Islet precursor cell (in vitro differentiated cells): Measurements from ENCODE around the gene SLIT3.

ENCODE experiments used
- DNase-seq: peaks from one replicate; pipeline ENCODE4 v3.0.0-alpha.2; 2018

Gene SLIT3

GRCh38 chr5:169260896-169261569, 39.9 kb downstream of the SLIT3 start:
- DNase-seq = no peak

GRCh38 chr5:169258372-169259000, 42.5 kb downstream of the SLIT3 start:
- no peak for DNase-seq

- no peak for DNase-seq
Measured at GRCh38 chr5:169256191-169256590, 44.7 kb downstream of the SLIT3 start.

- DNase-seq = no peak
Measured at GRCh38 chr5:169253071-169253470, 47.9 kb downstream of the SLIT3 start.

GRCh38 chr5:169251333-169252084, 49.4 kb downstream of the SLIT3 start:
- DNase-seq = peak; percentile 55

- DNase-seq = no peak
Measured at GRCh38 chr5:169250887-169251286, 50.1 kb downstream of the SLIT3 start.

- DNase-seq = no peak
Measured at GRCh38 chr5:169248996-169249395, 51.9 kb downstream of the SLIT3 start.

GRCh38 chr5:169248550-169248949, 52.4 kb downstream of the SLIT3 start:
- DNase-seq = no peak

- DNase-seq = no peak
Measured at GRCh38 chr5:169244812-169245211, 56.1 kb downstream of the SLIT3 start.

GRCh38 chr5:169243651-169244422, 57.1 kb downstream of the SLIT3 start:
- DNase-seq = no peak

- DNase-seq = no peak
Measured at GRCh38 chr5:169242849-169243186, 58.1 kb downstream of the SLIT3 start.

- no peak for DNase-seq
Measured at GRCh38 chr5:169242175-169242848, 58.6 kb downstream of the SLIT3 start.

GRCh38 chr5:169229342-169229892, 71.5 kb downstream of the SLIT3 start:
- DNase-seq = no peak

GRCh38 chr5:169226895-169227294, 74.0 kb downstream of the SLIT3 start:
- no peak for DNase-seq

- DNase-seq = no peak
Measured at GRCh38 chr5:169225830-169226356, 75.0 kb downstream of the SLIT3 start.

- DNase-seq = no peak
Measured at GRCh38 chr5:169223595-169223953, 77.4 kb downstream of the SLIT3 start.

GRCh38 chr5:169222934-169223594, 77.9 kb downstream of the SLIT3 start:
- no peak for DNase-seq

GRCh38 chr5:169221519-169221918, 79.4 kb downstream of the SLIT3 start:
- DNase-seq = no peak

- no peak for DNase-seq
Measured at GRCh38 chr5:169219961-169220360, 81.0 kb downstream of the SLIT3 start.

GRCh38 chr5:169219351-169219750, 81.6 kb downstream of the SLIT3 start:
- no peak for DNase-seq

GRCh38 chr5:169218861-169219260, 82.1 kb downstream of the SLIT3 start:
- peak; percentile 83 for DNase-seq

GRCh38 chr5:169218176-169218575, 82.8 kb downstream of the SLIT3 start:
- DNase-seq = peak; percentile 74
